KMS-11 (cell line): ENCODE measurements around the gene ARHGDIA.
"Not testable (repeated sequence)": the region's sequence is repeated elsewhere in the genome, so short reads cannot be mapped to it uniquely, and the experiment has no call there.

Experiments
- H2AFZ ChIP-seq: fragments of 200-600 bp; sonication (generic); 2 replicates; pipeline ENCODE4 v1.6.1; 2016; ENCODE audit warnings: antibody characterized with exemption, mixed run types, low read depth
- H3K27ac ChIP-seq: fragments of 200-600 bp; sonication (generic); 2 replicates; pipeline ENCODE4 v1.6.1; 2016; ENCODE audit warnings: mild to moderate bottlenecking, mixed run types
- H3K27me3 ChIP-seq: fragments of 200-600 bp; sonication (generic); 2 replicates; pipeline ENCODE4 v1.6.1; 2017; ENCODE audit warnings: mild to moderate bottlenecking, low read depth, mixed run types, moderate library complexity; ENCODE audit not compliant: insufficient read depth
- H3K36me3 ChIP-seq: fragments of 200-600 bp; sonication (generic); 2 replicates; pipeline ENCODE4 v1.6.1; 2017; ENCODE audit warnings: mild to moderate bottlenecking, mixed run types; ENCODE audit not compliant: insufficient read depth
- H3K4me1 ChIP-seq: fragments of 200-600 bp; sonication (generic); 2 replicates; pipeline ENCODE4 v1.6.1; 2016; ENCODE audit warnings: mild to moderate bottlenecking, low read depth, mixed run types; ENCODE audit not compliant: poor library complexity, severe bottlenecking
- H3K4me2 ChIP-seq: fragments of 200-600 bp; sonication (generic); 2 replicates; pipeline ENCODE4 v1.7.0; 2016; ENCODE audit warnings: mild to moderate bottlenecking, mixed run types
- H3K4me3 ChIP-seq: fragments of 200-600 bp; sonication (generic); IDR thresholded peaks from 2 replicates; pipeline ENCODE4 v1.6.1; 2017; ENCODE audit warnings: low read depth, low read length, mixed read lengths; ENCODE audit not compliant: insufficient read depth
- H3K79me2 ChIP-seq: fragments of 200-600 bp; sonication (generic); 2 replicates; pipeline ENCODE4 v1.6.1; 2016; ENCODE audit warnings: low read depth, mixed run types; ENCODE audit not compliant: insufficient read depth
- H3K9ac ChIP-seq: fragments of 200-600 bp; sonication (generic); 2 replicates; pipeline ENCODE4 v1.6.1; 2016; ENCODE audit warnings: mild to moderate bottlenecking, mixed run types
- H4K20me1 ChIP-seq: fragments of 200-600 bp; sonication (generic); 2 replicates; pipeline ENCODE4 v1.6.1; 2016; ENCODE audit warnings: mild to moderate bottlenecking, mixed run types; ENCODE audit not compliant: insufficient read depth
- TF ChIP-seq, protein P1 (sequence below): fragments of 200-600 bp; sonication (generic); conservative IDR thresholded peaks from 2 replicates; pipeline ENCODE4 v1.6.1; 2017; ENCODE audit warnings: low read depth, mild to moderate bottlenecking, antibody characterized with exemption, low read length, moderate library complexity, mixed read lengths

The ARHGDIA gene

GRCh38 chr17:81841866-81842265 lies 29.3 kb downstream of the ARHGDIA start:
- Histone ChIP-seq H2AFZ (no peak overlapping the region), H3K36me3 (peaks cover 5% of the 10 kb centered on the region; the same call in 1 of the 2 replicates), H3K27ac (no peak overlapping the region), H3K4me2 (no peak overlapping the region), H4K20me1 (0 out of 2 replicates have a peak, but pooled peaks cover 4% of the 10 kb centered on the region), H3K27me3 (no peaks in the 10 kb centered on the region), H3K79me2 (no peaks in the 10 kb centered on the region), H3K4me3 (no peak overlapping the region), H3K4me1 (no peaks in the 10 kb centered on the region), H3K9ac (no peak overlapping the region)
- TF ChIP-seq, protein P1, sequence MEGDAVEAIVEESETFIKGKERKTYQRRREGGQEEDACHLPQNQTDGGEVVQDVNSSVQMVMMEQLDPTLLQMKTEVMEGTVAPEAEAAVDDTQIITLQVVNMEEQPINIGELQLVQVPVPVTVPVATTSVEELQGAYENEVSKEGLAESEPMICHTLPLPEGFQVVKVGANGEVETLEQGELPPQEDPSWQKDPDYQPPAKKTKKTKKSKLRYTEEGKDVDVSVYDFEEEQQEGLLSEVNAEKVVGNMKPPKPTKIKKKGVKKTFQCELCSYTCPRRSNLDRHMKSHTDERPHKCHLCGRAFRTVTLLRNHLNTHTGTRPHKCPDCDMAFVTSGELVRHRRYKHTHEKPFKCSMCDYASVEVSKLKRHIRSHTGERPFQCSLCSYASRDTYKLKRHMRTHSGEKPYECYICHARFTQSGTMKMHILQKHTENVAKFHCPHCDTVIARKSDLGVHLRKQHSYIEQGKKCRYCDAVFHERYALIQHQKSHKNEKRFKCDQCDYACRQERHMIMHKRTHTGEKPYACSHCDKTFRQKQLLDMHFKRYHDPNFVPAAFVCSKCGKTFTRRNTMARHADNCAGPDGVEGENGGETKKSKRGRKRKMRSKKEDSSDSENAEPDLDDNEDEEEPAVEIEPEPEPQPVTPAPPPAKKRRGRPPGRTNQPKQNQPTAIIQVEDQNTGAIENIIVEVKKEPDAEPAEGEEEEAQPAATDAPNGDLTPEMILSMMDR = no peak

DNA sequence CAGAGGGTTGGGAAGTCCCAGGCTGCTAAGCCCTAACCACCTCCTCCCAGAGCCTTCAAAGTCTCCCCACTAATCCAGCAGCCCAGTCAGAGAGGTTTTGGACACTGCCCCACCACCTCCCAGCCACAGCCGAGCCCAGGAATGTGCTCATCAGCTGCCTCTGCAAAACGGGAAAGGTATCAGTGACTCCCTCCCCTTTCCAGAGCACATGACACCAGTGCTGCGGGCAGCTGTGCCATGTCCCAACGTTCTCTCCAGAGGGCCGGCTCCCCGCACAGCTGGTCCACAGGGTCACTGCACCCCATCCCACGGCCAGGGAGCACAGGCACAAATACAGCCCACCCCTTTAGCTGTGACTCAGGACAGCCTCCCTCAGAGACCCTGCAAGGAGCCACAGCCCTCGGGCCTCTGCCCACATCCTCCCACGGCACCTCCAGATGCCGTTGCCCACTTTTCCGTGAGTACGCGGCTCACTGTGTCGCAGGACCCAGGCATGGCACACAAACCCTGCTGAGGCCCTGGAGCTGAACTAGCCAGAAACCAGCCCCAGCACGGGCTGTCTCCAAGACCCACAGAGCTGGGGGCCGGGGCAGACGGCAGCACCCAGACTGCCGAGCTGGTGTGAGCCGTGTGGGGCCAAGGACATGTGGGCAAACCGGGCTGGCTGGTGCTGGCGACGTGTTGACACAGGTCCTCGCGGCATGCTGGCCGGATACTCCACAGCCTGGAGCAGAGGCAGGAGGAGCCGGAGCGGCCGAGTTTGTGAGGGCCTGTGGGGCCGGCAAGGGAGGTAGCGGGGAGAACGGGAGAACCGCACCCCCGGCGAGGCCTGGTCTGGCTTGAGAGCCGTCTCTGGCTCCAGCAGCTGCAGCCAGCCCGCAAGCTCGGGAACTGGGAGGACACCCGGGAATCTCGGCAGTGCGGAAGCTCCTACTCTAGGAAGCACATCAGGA lies 30.0 kb downstream of the ARHGDIA start:
- H3K4me1 ChIP-seq = no peaks in the 10 kb centered on the region
- no peak overlapping the region for H3K4me3 ChIP-seq
- H3K4me2 ChIP-seq = no peak overlapping the region
- H3K27me3 ChIP-seq = no peaks in the 10 kb centered on the region
- H4K20me1 ChIP-seq = 0 out of 2 replicates have a peak, but pooled peaks cover 4% of the 10 kb centered on the region
- no peak overlapping the region for H3K9ac ChIP-seq
- no peak overlapping the region for H3K27ac ChIP-seq
- TF ChIP-seq, protein P1 = no peak
- no peak overlapping the region for H2AFZ ChIP-seq
- H3K79me2 ChIP-seq = no peaks in the 10 kb centered on the region
- H3K36me3 ChIP-seq = peaks cover 5% of the 10 kb centered on the region; the same call in 1 of the 2 replicates

DNA sequence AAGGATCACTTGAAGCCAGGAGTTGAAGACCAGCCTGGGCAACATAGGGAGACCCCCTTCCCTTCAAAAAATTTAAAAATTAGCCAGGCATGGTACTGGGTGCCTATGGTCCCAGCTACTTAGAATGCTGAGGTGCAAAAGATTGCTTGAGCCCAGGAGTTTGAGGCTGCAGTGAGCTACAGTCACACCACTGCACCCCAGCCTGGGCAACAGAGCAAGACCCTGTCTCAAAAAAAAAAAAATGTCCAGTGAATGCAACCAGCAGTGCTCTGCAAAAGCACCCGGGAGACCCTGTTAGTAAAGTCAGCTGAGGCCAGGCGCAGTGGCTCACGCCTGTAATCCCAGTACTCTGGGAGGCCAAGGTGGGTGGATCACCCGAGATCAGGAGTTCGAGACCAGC lies 31.1 kb downstream of the ARHGDIA start:
- H3K27me3 ChIP-seq, H2AFZ ChIP-seq, H3K9ac ChIP-seq, H3K27ac ChIP-seq, H4K20me1 ChIP-seq, H3K36me3 ChIP-seq, H3K4me1 ChIP-seq, H3K4me3 ChIP-seq, H3K79me2 ChIP-seq, H3K4me2 ChIP-seq: not testable (repeated sequence)

- Histone ChIP-seq H3K27me3 (no peaks in the 10 kb centered on the region), H4K20me1 (0 out of 2 replicates have a peak, but pooled peaks cover 4% of the 10 kb centered on the region), H3K4me1 (peaks cover under 1% of the 10 kb centered on the region), H2AFZ (no peak overlapping the region), H3K36me3 (no peaks in the 10 kb centered on the region), H3K4me2 (no peak overlapping the region), H3K4me3 (no peak overlapping the region), H3K79me2 (0 out of 2 replicates have a peak, but pooled peaks cover 5% of the 10 kb centered on the region), H3K27ac (no peak overlapping the region), H3K9ac (no peak overlapping the region)
- TF ChIP-seq, protein P1 = no peak
These were observed 31.8 kb downstream of the ARHGDIA start for GRCh38 chr17:81839301-81839700.
